GM23248 (cell line): ENCODE results near the gene COL6A3. TPM values are rescaled to one million over a fixed set of nuclear protein-coding genes. Genes with fewer than 3 reads are reported as not detected.
"Not testable (repeated sequence)": the region's sequence is repeated elsewhere in the genome, so short reads cannot be mapped to it uniquely, and the experiment has no call there.

Source experiments
- DNase-seq: peaks from one replicate; pipeline ENCODE4 v3.0.0-alpha.2; 2015
- H2AFZ ChIP-seq: fragments of 200-600 bp; sonication (generic); 2 replicates; pipeline ENCODE4 v1.6.1; 2016; ENCODE audit warnings: antibody characterized with exemption
- H3F3A ChIP-seq: fragments of 200-600 bp; sonication (generic); 2 replicates; pipeline ENCODE4 v1.6.1; 2016; ENCODE audit warnings: mild to moderate bottlenecking, antibody characterized with exemption, mixed run types; ENCODE audit not compliant: insufficient read depth
- H3K27ac ChIP-seq: fragments of 200-600 bp; sonication (generic); 2 replicates; pipeline ENCODE4 v1.5.1; 2016; ENCODE audit warnings: mild to moderate bottlenecking
- H3K27me3 ChIP-seq: fragments of 200-600 bp; sonication (generic); replicated peaks from 2 replicates; pipeline ENCODE4 v1.6.1; 2016; ENCODE audit warnings: mild to moderate bottlenecking; ENCODE audit not compliant: insufficient read depth
- H3K36me3 ChIP-seq: fragments of 200-600 bp; sonication (generic); 2 replicates; pipeline ENCODE4 v1.6.1; 2016; ENCODE audit warnings: low read depth, mild to moderate bottlenecking
- H3K4me1 ChIP-seq: fragments of 200-600 bp; sonication (generic); 2 replicates; pipeline ENCODE4 v1.6.1; 2016; ENCODE audit warnings: mild to moderate bottlenecking; ENCODE audit not compliant: insufficient read depth
- H3K4me2 ChIP-seq: fragments of 200-600 bp; sonication (generic); one replicate; pipeline ENCODE4 v1.6.1; 2016; ENCODE audit warnings: mild to moderate bottlenecking; ENCODE audit not compliant: unreplicated experiment
- H3K4me3 ChIP-seq: fragments of 200-600 bp; sonication (generic); 2 replicates; pipeline ENCODE4 v1.5.1; 2016; ENCODE audit warnings: mild to moderate bottlenecking
- H3K79me2 ChIP-seq: fragments of 200-600 bp; sonication (generic); 2 replicates; pipeline ENCODE4 v1.6.1; 2016; ENCODE audit warnings: mild to moderate bottlenecking; ENCODE audit not compliant: insufficient read depth
- H3K9ac ChIP-seq: fragments of 200-600 bp; sonication (generic); 2 replicates; pipeline ENCODE4 v1.6.1; 2016; ENCODE audit warnings: mild to moderate bottlenecking
- H3K9me2 ChIP-seq: fragments of 200-600 bp; sonication (generic); 2 replicates; pipeline ENCODE4 v1.6.1; 2016; ENCODE audit warnings: mixed run types, mild to moderate bottlenecking, moderate library complexity; ENCODE audit not compliant: insufficient read depth
- H3K9me3 ChIP-seq: fragments of 200-600 bp; sonication (generic); one replicate; pipeline ENCODE4 v1.6.1; 2017; ENCODE audit warnings: low read depth
- H4K20me1 ChIP-seq: fragments of 200-600 bp; sonication (generic); 2 replicates; pipeline ENCODE4 v1.6.0; 2016; ENCODE audit not compliant: insufficient read depth
- EZH2 ChIP-seq: fragments of 200-600 bp; sonication (generic); IDR thresholded peaks from 2 replicates; pipeline ENCODE4 v1.6.1; 2018; ENCODE audit warnings: antibody characterized with exemption, mild to moderate bottlenecking; ENCODE audit not compliant: insufficient read depth, poor library complexity, severe bottlenecking
- EZH2phosphoT487 ChIP-seq: fragments of 200-600 bp; sonication (generic); IDR thresholded peaks from 2 replicates; pipeline ENCODE4 v1.6.1; 2018; ENCODE audit warnings: antibody characterized with exemption, moderate library complexity, mild to moderate bottlenecking, low read depth; ENCODE audit not compliant: insufficient read depth
- WGBS, 2 experiments: methylation state at CpG; one replicate each; pipeline ENCODE4 v1.1.6; 2015 to 2017; ENCODE audit warnings: low lambda C conversion rate in 2 of 2, low coverage in 1 of 2; ENCODE audit errors: missing lambda C conversion rate in 2 of 2; 5-methylcytosine and 5-hydroxymethylcytosine counted together
- in situ Hi-C: fragments of 300-500 bp; cut with MboI; formaldehyde crosslinking; loops from 2 replicates; pipeline ENCODE4 v1.15.0; 2020
- polyA plus RNA-seq: library from polyadenylated mRNA; unstranded; fragments of >200 nt; fragmentation: Nextera tagmentation; extraction: Ambion mirVana; gene quantifications from 2 replicates; pipeline ENCODE4 v1.2.1, GENCODE V29; 2016
- total RNA-seq: library from RNA; depleted of rRNA; stranded (reverse); fragments of >200 nt; shearing (Covaris generic); gene quantifications from 2 replicates; pipeline ENCODE4 v1.2.3, GENCODE V29; 2014

COL6A3 gene
- total and polyA plus RNA-seq, 2 experiments from 2014 or later: 344 to 1,362 TPM

DNA sequence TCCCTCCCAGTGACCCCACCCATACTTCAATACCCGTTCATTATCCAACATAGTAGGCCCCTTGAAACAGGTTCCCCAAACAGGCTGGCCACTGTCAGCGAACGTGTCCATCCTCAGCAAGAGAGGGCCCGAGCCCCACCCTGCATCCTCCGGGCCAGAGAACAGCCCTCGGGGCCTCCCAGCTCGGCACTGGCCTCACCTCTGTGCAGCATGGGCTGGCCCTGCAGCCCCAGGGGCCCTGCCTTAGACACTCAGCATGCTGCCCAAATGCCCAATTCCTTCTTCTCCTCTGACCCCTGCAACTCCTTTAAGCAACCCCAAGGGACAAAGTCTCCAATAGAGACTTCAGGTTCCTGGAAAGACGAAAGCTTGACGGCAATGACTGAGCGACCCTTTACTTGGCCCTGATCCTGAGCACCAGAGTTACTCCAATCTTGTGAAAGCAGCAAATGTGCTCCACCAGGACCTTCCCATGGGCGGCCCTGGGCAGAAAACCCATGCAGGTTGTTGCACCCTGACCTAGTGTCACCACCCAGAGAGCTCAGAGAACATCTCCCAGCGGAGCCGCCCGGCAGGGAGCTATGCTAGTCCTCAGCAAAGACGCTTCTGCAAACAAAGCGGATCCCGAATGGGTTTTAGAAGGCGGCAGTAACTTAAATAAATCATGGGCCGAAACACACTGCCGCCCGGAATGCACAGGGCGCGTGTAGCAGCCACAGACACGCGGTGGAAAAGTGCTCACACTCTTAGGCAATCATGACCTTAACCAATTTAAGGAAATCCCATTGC, 782 bp downstream of the COL6A3 start:
- Histone ChIP-seq H3F3A (peaks cover 68% of the 10 kb centered on the region), H4K20me1 (no peaks in the 10 kb centered on the region), H3K9ac (peak overlapping the region; percentile 100), H2AFZ (no peak overlapping the region), H3K79me2 (peaks cover 78% of the 10 kb centered on the region), H3K4me2 (peak overlapping the region; percentile 99), H3K36me3 (no peaks in the 10 kb centered on the region; the same call in 1 of the 2 replicates), H3K9me2 (no peaks in the 10 kb centered on the region), H3K27ac (peak overlapping the region; percentile 99), H3K27me3 (no peaks in the 10 kb centered on the region), H3K4me3 (peak overlapping the region; percentile 98), H3K9me3 (no peaks in the 10 kb centered on the region), H3K4me1 (peaks cover 24% of the 10 kb centered on the region)
- in situ Hi-C loops: no loop called here
- TF ChIP-seq EZH2phosphoT487 (no peak), EZH2 (no peak)
- 0 to 2% methylated on average over 24 to 25 of the region's 25 CpGs for WGBS, 2 experiments
- DNase-seq: peak; percentile 69

GRCh38 chr2:237412646-237412987, 1.3 kb downstream of the COL6A3 start:
- TF ChIP-seq EZH2 (no peak), EZH2phosphoT487 (no peak)

GRCh38 chr2:237411683-237412423, 2.1 kb downstream of the COL6A3 start:
- Histone ChIP-seq H3K9me3 (no peaks in the 10 kb centered on the region), H3K4me3 (peak overlapping the region; percentile 98), H3K36me3 (no peaks in the 10 kb centered on the region; the same call in 1 of the 2 replicates), H3K4me1 (peaks cover 38% of the 10 kb centered on the region), H3K9me2 (no peaks in the 10 kb centered on the region), H3K27me3 (no peaks in the 10 kb centered on the region), H3K4me2 (peak overlapping the region; percentile 99), H2AFZ (no peak overlapping the region), H4K20me1 (no peaks in the 10 kb centered on the region), H3F3A (peaks cover 81% of the 10 kb centered on the region), H3K9ac (peak overlapping the region; percentile 100), H3K27ac (peak overlapping the region; percentile 99), H3K79me2 (peaks cover 92% of the 10 kb centered on the region)
- DNase-seq: peak; percentile 68
- TF ChIP-seq EZH2phosphoT487 (no peak), EZH2 (no peak)
- in situ Hi-C loops: no loop called here
- 0 to 1% methylated on average over 13 to 16 of the region's 16 CpGs for WGBS, 2 experiments

More at GRCh38 chr2:237412646-237412987, 1.3 kb downstream of the COL6A3 start:
- no peaks in the 10 kb centered on the region; the same call in 1 of the 2 replicates for H3K36me3 ChIP-seq
- no peaks in the 10 kb centered on the region for H3K9me2 ChIP-seq
- peak overlapping the region; percentile 98 for H3K4me3 ChIP-seq
- peak overlapping the region; percentile 100 for H3K9ac ChIP-seq
- no peak for DNase-seq
- 1 to 3% methylated on average over 7 of the region's 7 CpGs for WGBS, 2 experiments
- peaks cover 73% of the 10 kb centered on the region for H3F3A ChIP-seq
- no peaks in the 10 kb centered on the region for H4K20me1 ChIP-seq
- H3K9me3 ChIP-seq: no peaks in the 10 kb centered on the region
- no peak overlapping the region for H2AFZ ChIP-seq
- in situ Hi-C loops: no loop called here
- peaks cover 84% of the 10 kb centered on the region for H3K79me2 ChIP-seq
- H3K27ac ChIP-seq: peak overlapping the region; percentile 99
- H3K4me2 ChIP-seq: peak overlapping the region; percentile 99
- H3K4me1 ChIP-seq: peaks cover 30% of the 10 kb centered on the region
- no peaks in the 10 kb centered on the region for H3K27me3 ChIP-seq

GRCh38 chr2:237411092-237411601, 2.8 kb downstream of the COL6A3 start:
- peak overlapping the region; percentile 99 for H3K27ac ChIP-seq
- in situ Hi-C loops: no loop called here
- H3K9me3 ChIP-seq: no peaks in the 10 kb centered on the region
- H4K20me1 ChIP-seq: no peaks in the 10 kb centered on the region
- no peak overlapping the region for H2AFZ ChIP-seq
- peaks cover 88% of the 10 kb centered on the region for H3F3A ChIP-seq
- peak; percentile 57 for DNase-seq
- peaks cover 99% of the 10 kb centered on the region for H3K79me2 ChIP-seq
- H3K4me3 ChIP-seq: peak overlapping the region; percentile 98
- peaks cover under 1% of the 10 kb centered on the region; the same call in 1 of the 2 replicates for H3K36me3 ChIP-seq
- H3K9ac ChIP-seq: peak overlapping the region; percentile 100
- H3K9me2 ChIP-seq: no peaks in the 10 kb centered on the region
- no peaks in the 10 kb centered on the region for H3K27me3 ChIP-seq
- H3K4me2 ChIP-seq: peak overlapping the region; percentile 99
- TF ChIP-seq EZH2 (no peak), EZH2phosphoT487 (no peak)
- WGBS, 2 experiments: 0 to 4% methylated on average over 12 of the region's 12 CpGs
- H3K4me1 ChIP-seq: peaks cover 45% of the 10 kb centered on the region

DNA sequence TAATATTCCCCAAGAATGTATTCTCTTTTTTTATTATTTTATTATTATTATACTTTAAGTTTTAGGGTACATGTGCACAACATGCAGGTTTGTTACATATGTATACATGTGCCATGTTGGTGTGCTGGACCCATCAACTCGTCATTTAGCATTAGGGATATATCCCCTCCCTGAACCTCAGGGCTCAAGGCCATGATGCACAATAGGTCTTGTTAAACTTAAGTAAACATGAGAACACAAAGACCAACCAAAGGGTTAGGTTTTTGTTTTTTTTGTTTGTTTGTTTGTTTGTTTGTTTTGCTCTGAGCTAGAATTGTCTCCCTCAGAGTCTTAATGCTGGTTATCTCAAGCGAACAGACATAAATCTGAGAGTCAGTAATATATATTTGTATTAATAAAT, 4.7 kb downstream of the COL6A3 start:
- H3K36me3 ChIP-seq, H3K9me3 ChIP-seq, H3K9me2 ChIP-seq, H3K27me3 ChIP-seq, in situ Hi-C loops, DNase-seq, H4K20me1 ChIP-seq, H2AFZ ChIP-seq: not testable (repeated sequence)
- Histone ChIP-seq H3K4me2 (peak overlapping the region; percentile 99), H3K79me2 (peaks cover 100% of the 10 kb centered on the region), H3F3A (peaks cover 93% of the 10 kb centered on the region), H3K4me3 (peak overlapping the region; percentile 98), H3K4me1 (peaks cover 56% of the 10 kb centered on the region), H3K27ac (peak overlapping the region; percentile 99), H3K9ac (peak overlapping the region; percentile 100)
- WGBS, 2 experiments: 85 to 91% methylated on average over 2 of the region's 2 CpGs
